ENCODE measurements around the gene ANXA11. TPM values are rescaled to one million over a fixed set of nuclear protein-coding genes. Genes with fewer than 3 reads are reported as not detected.

The ANXA11 gene
- total RNA-seq, 2 donors from 2014 or later: 104 to 134 TPM

GRCh38 chr10:80170641-80171040 lies 34.7 kb downstream of the ANXA11 start:
- Mint-ChIP-seq H3K27ac (no peak overlapping the region), H3K4me1 (peaks cover 6% of the 10 kb centered on the region), H3K4me3 (no peak overlapping the region), H3K27me3 (ENCODE audit: insufficient read depth) (no peaks in the 10 kb centered on the region), H3K36me3 (ENCODE audit: low read depth) (peaks cover 12% of the 10 kb centered on the region), H3K9me3 (no peaks in the 10 kb centered on the region)
- H3K27ac ChIP-seq (ENCODE audit: low read depth, low read length): no peak overlapping the region
- no peak overlapping the region for H3K9ac ChIP-seq (ENCODE audit: extremely low read depth, low read length, poor library complexity, severe bottlenecking)
- no peak overlapping the region for H3K4me3 ChIP-seq (ENCODE audit: low read length)
- H3K27me3 ChIP-seq (ENCODE audit: control insufficient read depth, insufficient read depth, low read length, poor library complexity, severe bottlenecking): no peaks in the 10 kb centered on the region
- no peaks in the 10 kb centered on the region for H3K9me3 ChIP-seq (ENCODE audit: control insufficient read depth, low read length)
- 88 to 89% methylated on average over 6 to 8 of the region's 10 CpGs for WGBS, 2 experiments (ENCODE audit: insufficient coverage in 1 of 2, insufficient read length in 1 of 2)
- H3K36me3 ChIP-seq (ENCODE audit: control insufficient read depth, insufficient read depth, low read length): peaks cover 44% of the 10 kb centered on the region
- no peaks in the 10 kb centered on the region for H3K4me1 ChIP-seq (ENCODE audit: control insufficient read depth, insufficient read depth, low read length)
- TF ChIP-seq CTCF (conservative IDR thresholded peaks at IDR 0.05): no peak
- DNase-seq: no peak

- H3K36me3 ChIP-seq (ENCODE audit: control insufficient read depth, insufficient read depth, low read length): peaks cover 45% of the 10 kb centered on the region
- no peak overlapping the region for H3K4me3 ChIP-seq (ENCODE audit: low read length)
- no peaks in the 10 kb centered on the region for H3K9me3 Mint-ChIP-seq
- peaks cover 14% of the 10 kb centered on the region for H3K36me3 Mint-ChIP-seq (ENCODE audit: low read depth)
- H3K27me3 Mint-ChIP-seq (ENCODE audit: insufficient read depth): no peaks in the 10 kb centered on the region
- H3K4me1 Mint-ChIP-seq: peaks cover 6% of the 10 kb centered on the region
- no peak overlapping the region for H3K27ac ChIP-seq (ENCODE audit: low read depth, low read length)
- no peaks in the 10 kb centered on the region for H3K27me3 ChIP-seq (ENCODE audit: control insufficient read depth, insufficient read depth, low read length, poor library complexity, severe bottlenecking)
- DNase-seq: no peak
- no peak for TF ChIP-seq CTCF (conservative IDR thresholded peaks at IDR 0.05)
- H3K4me3 Mint-ChIP-seq: no peak overlapping the region
- H3K27ac Mint-ChIP-seq: no peak overlapping the region
- no peak overlapping the region for H3K9ac ChIP-seq (ENCODE audit: extremely low read depth, low read length, poor library complexity, severe bottlenecking)
- H3K9me3 ChIP-seq (ENCODE audit: control insufficient read depth, low read length): no peaks in the 10 kb centered on the region
- WGBS, 2 experiments (ENCODE audit: insufficient coverage in 1 of 2, insufficient read length in 1 of 2): 84 to 100% methylated on average over 1 to 3 of the region's 4 CpGs
- no peaks in the 10 kb centered on the region for H3K4me1 ChIP-seq (ENCODE audit: control insufficient read depth, insufficient read depth, low read length)
These were observed 35.3 kb downstream of the ANXA11 start for GRCh38 chr10:80170026-80170425.

GRCh38 chr10:80168679-80169380 lies 36.5 kb downstream of the ANXA11 start:
- Histone ChIP-seq H3K9ac (ENCODE audit: extremely low read depth, low read length, poor library complexity, severe bottlenecking) (no peak overlapping the region), H3K4me1 (ENCODE audit: control insufficient read depth, insufficient read depth, low read length) (no peaks in the 10 kb centered on the region), H3K27ac (ENCODE audit: low read depth, low read length) (no peak overlapping the region), H3K4me3 (ENCODE audit: low read length) (no peak overlapping the region), H3K36me3 (ENCODE audit: control insufficient read depth, insufficient read depth, low read length) (peaks cover 54% of the 10 kb centered on the region), H3K9me3 (ENCODE audit: control insufficient read depth, low read length) (no peaks in the 10 kb centered on the region), H3K27me3 (ENCODE audit: control insufficient read depth, insufficient read depth, low read length, poor library complexity, severe bottlenecking) (no peaks in the 10 kb centered on the region)
- H3K4me3 Mint-ChIP-seq: no peak overlapping the region
- peak; percentile 77 for DNase-seq
- H3K4me1 Mint-ChIP-seq: peaks cover 6% of the 10 kb centered on the region
- no peaks in the 10 kb centered on the region for H3K9me3 Mint-ChIP-seq
- no peaks in the 10 kb centered on the region for H3K27me3 Mint-ChIP-seq (ENCODE audit: insufficient read depth)
- H3K27ac Mint-ChIP-seq: no peak overlapping the region
- 87 to 89% methylated on average over 8 to 13 of the region's 13 CpGs for whole genome bisulfite sequencing, 2 experiments (ENCODE audit: insufficient coverage in 1 of 2, insufficient read length in 1 of 2)
- peak; percentile 73 for TF ChIP-seq CTCF (conservative IDR thresholded peaks at IDR 0.05)
- peaks cover 19% of the 10 kb centered on the region for H3K36me3 Mint-ChIP-seq (ENCODE audit: low read depth)

All from endodermal cell (in vitro differentiated cells).